MM.1S (cell line): Measurements from ENCODE around the gene USP25.

Source experiments
- DNase-seq: peaks from one replicate; pipeline ENCODE4 v3.0.0-alpha.2; 2015
- H2AFZ ChIP-seq: fragments of 300-600 bp; sonication (generic); 2 replicates; pipeline ENCODE4 v1.6.0; 2016; ENCODE audit warnings: antibody characterized with exemption, low read length
- H3F3A ChIP-seq: fragments of 300-600 bp; sonication (generic); 2 replicates; pipeline ENCODE4 v1.6.1; 2016; ENCODE audit warnings: mild to moderate bottlenecking, antibody characterized with exemption, low read length, moderate library complexity, mixed read lengths; ENCODE audit not compliant: insufficient read depth
- H3K27ac ChIP-seq: fragments of 300-600 bp; sonication (generic); 2 replicates; pipeline ENCODE4 v1.5.1; 2016; ENCODE audit warnings: mild to moderate bottlenecking, low read length
- H3K27me3 ChIP-seq: fragments of 300-600 bp; sonication (generic); replicated peaks from 2 replicates; pipeline ENCODE4 v1.6.0; 2016; ENCODE audit warnings: low read length; ENCODE audit not compliant: insufficient read depth
- H3K36me3 ChIP-seq: fragments of 300-600 bp; sonication (generic); replicated peaks from 2 replicates; pipeline ENCODE4 v1.6.1; 2016; ENCODE audit warnings: mild to moderate bottlenecking, low read length, mixed read lengths; ENCODE audit not compliant: insufficient read depth
- H3K4me1 ChIP-seq: fragments of 300-600 bp; sonication (generic); 2 replicates; pipeline ENCODE4 v1.6.1; 2016; ENCODE audit warnings: low read length, mixed read lengths
- H3K4me2 ChIP-seq: fragments of 300-600 bp; sonication (generic); 2 replicates; pipeline ENCODE4 v1.6.0; 2016; ENCODE audit warnings: low read depth, low read length
- H3K4me3 ChIP-seq: fragments of 300-600 bp; sonication (generic); 2 replicates; pipeline ENCODE4 v1.5.1; 2016; ENCODE audit warnings: low read length, mixed read lengths
- H3K79me2 ChIP-seq: fragments of 300-600 bp; sonication (generic); 2 replicates; pipeline ENCODE4 v1.6.1; 2016; ENCODE audit warnings: mixed run types, low read length, mixed read lengths
- H3K9ac ChIP-seq: fragments of 300-600 bp; sonication (generic); 2 replicates; pipeline ENCODE4 v1.6.1; 2016; ENCODE audit warnings: low read length, mixed read lengths
- H3K9me2 ChIP-seq: fragments of 300-600 bp; sonication (generic); replicated peaks from 2 replicates; pipeline ENCODE4 v1.6.1; 2016; ENCODE audit warnings: mild to moderate bottlenecking, low read length, mixed read lengths; ENCODE audit not compliant: insufficient read depth
- H3K9me3 ChIP-seq: fragments of 300-600 bp; sonication (generic); replicated peaks from 2 replicates; pipeline ENCODE4 v1.6.1; 2016; ENCODE audit warnings: mild to moderate bottlenecking, low read length, mixed read lengths; ENCODE audit not compliant: insufficient read depth
- H4K20me1 ChIP-seq: fragments of 300-600 bp; sonication (generic); 2 replicates; pipeline ENCODE4 v1.6.1; 2016; ENCODE audit warnings: mild to moderate bottlenecking, low read length, moderate library complexity, mixed read lengths; ENCODE audit not compliant: insufficient read depth
- CTCF ChIP-seq: fragments of 300-600 bp; sonication (generic); IDR thresholded peaks from 2 replicates; pipeline ENCODE4 v1.5.1; 2016; ENCODE audit warnings: antibody characterized with exemption, low read length, mixed read lengths
- EZH2 ChIP-seq: fragments of 300-600 bp; sonication (generic); optimal IDR thresholded peaks from 2 replicates; pipeline ENCODE3; 2017; ENCODE audit warnings: low read depth, mild to moderate bottlenecking, antibody characterized with exemption, low read length, mixed read lengths
- EZH2phosphoT487 ChIP-seq: fragments of 300-600 bp; sonication (generic); IDR thresholded peaks from 2 replicates; pipeline ENCODE4 v1.6.1; 2018; ENCODE audit warnings: antibody characterized with exemption, low read length

Gene USP25

GRCh38 chr21:15852146-15852545, 122.4 kb downstream of the USP25 start:
- no peaks in the 10 kb centered on the region for H3K9me2 ChIP-seq
- DNase-seq: no peak
- TF ChIP-seq EZH2: no peak
- no peak for TF ChIP-seq EZH2phosphoT487
- TF ChIP-seq CTCF: no peak
- no peaks in the 10 kb centered on the region for H3K9me3 ChIP-seq
- no peaks in the 10 kb centered on the region for H3K36me3 ChIP-seq
- no peaks in the 10 kb centered on the region for H3K27me3 ChIP-seq
- H3K9ac ChIP-seq: no peak overlapping the region
- H3K27ac ChIP-seq: no peak overlapping the region
- no peak overlapping the region for H3K4me3 ChIP-seq
- H3K4me2 ChIP-seq: no peak overlapping the region
- no peaks in the 10 kb centered on the region for H3K79me2 ChIP-seq
- H3F3A ChIP-seq: no peaks in the 10 kb centered on the region
- no peaks in the 10 kb centered on the region for H4K20me1 ChIP-seq
- H2AFZ ChIP-seq: no peak overlapping the region
- H3K4me1 ChIP-seq: no peaks in the 10 kb centered on the region

GRCh38 chr21:15853126-15853525, 123.3 kb downstream of the USP25 start:
- TF ChIP-seq CTCF (no peak), EZH2phosphoT487 (no peak), EZH2 (no peak)
- H3K9me2 ChIP-seq: no peaks in the 10 kb centered on the region
- no peak overlapping the region for H3K4me2 ChIP-seq
- H3K27me3 ChIP-seq: no peaks in the 10 kb centered on the region
- no peaks in the 10 kb centered on the region for H3K4me1 ChIP-seq
- no peaks in the 10 kb centered on the region for H4K20me1 ChIP-seq
- no peak overlapping the region for H3K4me3 ChIP-seq
- no peak overlapping the region for H2AFZ ChIP-seq
- no peaks in the 10 kb centered on the region for H3F3A ChIP-seq
- H3K9ac ChIP-seq: no peak overlapping the region
- H3K9me3 ChIP-seq: no peaks in the 10 kb centered on the region
- no peaks in the 10 kb centered on the region for H3K79me2 ChIP-seq
- no peaks in the 10 kb centered on the region for H3K36me3 ChIP-seq
- no peak for DNase-seq
- no peak overlapping the region for H3K27ac ChIP-seq

GRCh38 chr21:15856813-15857212, 127.0 kb downstream of the USP25 start:
- Histone ChIP-seq H3K9me3 (no peaks in the 10 kb centered on the region), H3K9me2 (no peaks in the 10 kb centered on the region), H4K20me1 (no peaks in the 10 kb centered on the region), H3K4me2 (no peak overlapping the region), H3K9ac (no peak overlapping the region), H2AFZ (no peak overlapping the region), H3K27ac (no peak overlapping the region), H3F3A (no peaks in the 10 kb centered on the region), H3K4me1 (no peaks in the 10 kb centered on the region), H3K4me3 (no peak overlapping the region), H3K79me2 (no peaks in the 10 kb centered on the region), H3K27me3 (no peaks in the 10 kb centered on the region), H3K36me3 (no peaks in the 10 kb centered on the region)
- DNase-seq: no peak
- TF ChIP-seq EZH2 (no peak), EZH2phosphoT487 (no peak), CTCF (no peak)
